Measurements from ENCODE around the gene RALGAPA1. TPM values are rescaled to one million over a fixed set of nuclear protein-coding genes. Genes with fewer than 3 reads are reported as not detected.

RALGAPA1 gene
- total and polyA plus RNA-seq, 2 donors (not counting 1 experiment from before 2014, with no cell fraction given), result 17.3 to 94.0 TPM

DNA sequence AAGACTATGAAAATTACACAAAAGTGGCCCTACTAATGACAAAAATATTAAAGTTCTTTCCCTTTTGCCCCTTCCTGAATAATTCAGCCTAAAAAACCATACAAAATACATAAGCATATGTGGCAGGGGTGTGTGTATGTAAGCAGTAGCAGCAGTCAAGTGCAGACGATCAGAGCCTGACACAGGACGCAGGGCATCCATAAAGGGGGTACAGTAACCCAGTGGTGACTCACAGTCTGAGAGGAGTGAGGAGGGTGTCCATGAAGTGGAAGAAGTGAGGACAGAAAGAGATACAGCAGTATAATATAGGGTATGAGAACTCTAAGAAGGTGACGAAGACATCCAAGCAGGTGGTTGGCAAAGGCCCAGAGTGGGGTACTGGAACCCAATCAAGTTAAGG is 56.7 kb downstream of the RALGAPA1 start:
- Histone ChIP-seq H3K27me3 (replicated peaks in 1 of 4; ENCODE audit: control extremely low read depth in 1 of 4, control insufficient read depth in 3 of 4, insufficient read depth in 4 of 4, low read length in 3 of 4) (no peaks in the 10 kb centered on the region), H2AFZ (ENCODE audit: insufficient read depth, low read depth, low read length, poor library complexity, severe bottlenecking) (no peak overlapping the region), H3K9me3 (ENCODE audit: control extremely low read depth in 1 of 3, control insufficient read depth in 2 of 3, insufficient read depth in 1 of 3, low read length in 2 of 3) (no peaks in the 10 kb centered on the region), H3K4me1 (ENCODE audit: control insufficient read depth in 2 of 2, insufficient read depth in 2 of 2, low read length in 2 of 2) (no peaks in the 10 kb centered on the region), H3K4me3 (ENCODE audit: control extremely low read depth in 1 of 5, extremely low read depth in 1 of 5, insufficient read depth in 1 of 5, low read depth in 2 of 5, low read length in 4 of 5) (no peak overlapping the region), H3K36me3 (replicated peaks in 1 of 2; ENCODE audit: control extremely low read depth in 1 of 2, control insufficient read depth in 1 of 2, extremely low read depth in 1 of 2, insufficient read depth in 2 of 2, low read length in 1 of 2) (peaks cover under 1 to 30% of the 10 kb centered on the region in 2 experiments), H4K20me1 (ENCODE audit: control insufficient read depth, insufficient read depth, low read length, poor library complexity, severe bottlenecking) (no peaks in the 10 kb centered on the region), H3K27ac (ENCODE audit: low read length in 2 of 2) (no peak overlapping the region), H3K79me2 (ENCODE audit: control insufficient read depth, insufficient read depth, low read length) (no peaks in the 10 kb centered on the region), H3K9ac (ENCODE audit: low read length) (no peak overlapping the region), H3K4me2 (replicated peaks; ENCODE audit: low read depth, low read length, poor library complexity, severe bottlenecking) (no peak overlapping the region)
- CTCF ChIA-PET, result no interaction called here
- DNase-seq, result no peak
- POLR2A ChIA-PET, result no interaction called here
- H3K4me3 Mint-ChIP-seq, result no peak overlapping the region
- 96% methylated on average over 3 of the region's 3 CpGs for WGBS (ENCODE audit: insufficient coverage)
- no peak for ATAC-seq (ENCODE audit: low read depth)
- H3K9me3 Mint-ChIP-seq (ENCODE audit: insufficient read depth), result no peaks in the 10 kb centered on the region
- H3K27ac Mint-ChIP-seq, result no peak overlapping the region
- H3K27me3 Mint-ChIP-seq, result no peaks in the 10 kb centered on the region
- TF ChIP-seq EZH2 (IDR thresholded peaks at IDR 0.05; ENCODE audit: borderline replicate concordance, insufficient read depth, low read depth, low read length, poor library complexity, severe bottlenecking), result no peak
- TF ChIP-seq, protein P1, sequence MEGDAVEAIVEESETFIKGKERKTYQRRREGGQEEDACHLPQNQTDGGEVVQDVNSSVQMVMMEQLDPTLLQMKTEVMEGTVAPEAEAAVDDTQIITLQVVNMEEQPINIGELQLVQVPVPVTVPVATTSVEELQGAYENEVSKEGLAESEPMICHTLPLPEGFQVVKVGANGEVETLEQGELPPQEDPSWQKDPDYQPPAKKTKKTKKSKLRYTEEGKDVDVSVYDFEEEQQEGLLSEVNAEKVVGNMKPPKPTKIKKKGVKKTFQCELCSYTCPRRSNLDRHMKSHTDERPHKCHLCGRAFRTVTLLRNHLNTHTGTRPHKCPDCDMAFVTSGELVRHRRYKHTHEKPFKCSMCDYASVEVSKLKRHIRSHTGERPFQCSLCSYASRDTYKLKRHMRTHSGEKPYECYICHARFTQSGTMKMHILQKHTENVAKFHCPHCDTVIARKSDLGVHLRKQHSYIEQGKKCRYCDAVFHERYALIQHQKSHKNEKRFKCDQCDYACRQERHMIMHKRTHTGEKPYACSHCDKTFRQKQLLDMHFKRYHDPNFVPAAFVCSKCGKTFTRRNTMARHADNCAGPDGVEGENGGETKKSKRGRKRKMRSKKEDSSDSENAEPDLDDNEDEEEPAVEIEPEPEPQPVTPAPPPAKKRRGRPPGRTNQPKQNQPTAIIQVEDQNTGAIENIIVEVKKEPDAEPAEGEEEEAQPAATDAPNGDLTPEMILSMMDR (IDR thresholded peaks at IDR 0.05), result no peak
- intact Hi-C loops (cut with micrococcal nuclease), result no loop called here
- H3K4me1 Mint-ChIP-seq, result no peaks in the 10 kb centered on the region

DNA sequence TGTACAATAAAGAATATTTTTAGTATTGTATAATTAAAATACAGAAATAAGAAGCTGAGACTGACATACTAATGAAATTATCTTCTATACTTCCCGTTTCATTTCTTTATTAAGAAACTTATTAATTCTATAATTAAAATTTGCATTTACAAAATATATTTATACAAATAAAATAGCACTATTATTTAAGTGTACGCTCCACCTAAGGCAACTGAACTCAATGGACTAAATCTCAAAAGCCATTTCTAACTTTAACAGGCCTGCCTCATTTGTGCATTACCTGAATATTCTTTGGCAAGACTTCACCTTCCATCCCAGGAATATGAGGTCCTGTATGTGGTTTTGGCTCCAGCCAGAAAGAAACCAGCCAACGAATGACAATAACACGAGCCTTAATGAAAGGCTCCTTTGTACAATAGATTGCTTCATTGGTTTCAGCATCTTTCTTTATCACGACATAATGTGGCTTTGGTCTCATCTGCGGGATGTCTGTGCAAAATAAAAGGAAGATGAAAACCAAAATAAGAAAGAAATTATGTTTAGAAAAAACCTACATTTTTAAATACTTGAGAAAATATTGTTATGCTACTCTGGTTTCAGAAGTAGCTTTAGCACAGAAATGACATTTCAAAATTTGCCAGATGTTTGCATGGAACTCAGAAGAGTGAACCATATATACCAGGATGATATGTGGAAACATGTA is 58.7 kb downstream of the RALGAPA1 start:
- no peaks in the 10 kb centered on the region for H3K27me3 Mint-ChIP-seq
- H3K4me1 Mint-ChIP-seq, result no peaks in the 10 kb centered on the region
- Histone ChIP-seq H3K36me3 (replicated peaks in 1 of 2; ENCODE audit: control extremely low read depth in 1 of 2, control insufficient read depth in 1 of 2, extremely low read depth in 1 of 2, insufficient read depth in 2 of 2, low read length in 1 of 2) (peaks cover 1 to 25% of the 10 kb centered on the region in 2 experiments), H3K27ac (ENCODE audit: low read length in 2 of 2) (no peak overlapping the region), H2AFZ (ENCODE audit: insufficient read depth, low read depth, low read length, poor library complexity, severe bottlenecking) (no peak overlapping the region), H3K9me3 (ENCODE audit: control extremely low read depth in 1 of 3, control insufficient read depth in 2 of 3, insufficient read depth in 1 of 3, low read length in 2 of 3) (no peaks in the 10 kb centered on the region), H3K4me2 (replicated peaks; ENCODE audit: low read depth, low read length, poor library complexity, severe bottlenecking) (no peak overlapping the region), H4K20me1 (ENCODE audit: control insufficient read depth, insufficient read depth, low read length, poor library complexity, severe bottlenecking) (no peaks in the 10 kb centered on the region), H3K4me3 (ENCODE audit: control extremely low read depth in 1 of 5, extremely low read depth in 1 of 5, insufficient read depth in 1 of 5, low read depth in 2 of 5, low read length in 4 of 5) (no peak overlapping the region), H3K9ac (ENCODE audit: low read length) (no peak overlapping the region), H3K4me1 (ENCODE audit: control insufficient read depth in 2 of 2, insufficient read depth in 2 of 2, low read length in 2 of 2) (no peaks in the 10 kb centered on the region), H3K27me3 (replicated peaks in 1 of 4; ENCODE audit: control extremely low read depth in 1 of 4, control insufficient read depth in 3 of 4, insufficient read depth in 4 of 4, low read length in 3 of 4) (no peaks in the 10 kb centered on the region), H3K79me2 (ENCODE audit: control insufficient read depth, insufficient read depth, low read length) (no peaks in the 10 kb centered on the region)
- ChIA-PET POLR2A (no interaction called here), CTCF (interaction anchor here (0.6 to 0.7 kb wide), 2 partner anchors 27 to 33 kb away, joined by 3 read pairs; no protein-coding TSS in a partner anchor)
- H3K4me3 Mint-ChIP-seq, result no peak overlapping the region
- WGBS (ENCODE audit: insufficient coverage), result no CpG with 5 or more reads among the region's 6 CpGs
- ATAC-seq (ENCODE audit: low read depth) (no peak), DNase-seq (no peak)
- H3K27ac Mint-ChIP-seq, result no peak overlapping the region
- no peak for TF ChIP-seq EZH2 (IDR thresholded peaks at IDR 0.05; ENCODE audit: borderline replicate concordance, insufficient read depth, low read depth, low read length, poor library complexity, severe bottlenecking)
- TF ChIP-seq, protein P1 (IDR thresholded peaks at IDR 0.05), result no peak
- intact Hi-C loops (cut with micrococcal nuclease), result no loop called here
- H3K9me3 Mint-ChIP-seq (ENCODE audit: insufficient read depth), result no peaks in the 10 kb centered on the region
